Sigmoid colon (tissue), 4 donors: ENCODE data around the gene ELOVL7.
"Not testable (repeated sequence)": the region's sequence is repeated elsewhere in the genome, so short reads cannot be mapped to it uniquely, and the experiment has no call there.

Source experiments
- EP300 ChIP-seq, 4 donors: sonication (generic); formaldehyde crosslinking; IDR thresholded peaks; one replicate each; pipeline ENCODE4 v1.6.1; 2017; ENCODE audit warnings: antibody characterized with exemption in 4 of 4
- POLR2A ChIP-seq, 2 donors: fragments of 450-650 bp; IDR thresholded peaks; one replicate each; pipeline ENCODE4 v1.6.1; 2016; ENCODE audit warnings: antibody characterized with exemption in 2 of 2, mild to moderate bottlenecking in 2 of 2, moderate library complexity in 2 of 2
- POLR2AphosphoS5 ChIP-seq, 4 donors: sonication (generic); formaldehyde crosslinking; IDR thresholded peaks; one replicate each; pipeline ENCODE4 v1.6.1; 2017; ENCODE audit warnings: antibody characterized with exemption in 4 of 4
- TF ChIP-seq, protein P1 (sequence below), 4 experiments: fragments of 450-650 bp in 3 of 4; fragments of 200-600 bp in 1 of 4; IDR thresholded peaks; one replicate each; pipeline ENCODE4 v1.5.1; 2016 to 2019; ENCODE audit warnings: antibody characterized with exemption in 4 of 4, mild to moderate bottlenecking in 3 of 4, moderate library complexity in 2 of 4

DNA sequence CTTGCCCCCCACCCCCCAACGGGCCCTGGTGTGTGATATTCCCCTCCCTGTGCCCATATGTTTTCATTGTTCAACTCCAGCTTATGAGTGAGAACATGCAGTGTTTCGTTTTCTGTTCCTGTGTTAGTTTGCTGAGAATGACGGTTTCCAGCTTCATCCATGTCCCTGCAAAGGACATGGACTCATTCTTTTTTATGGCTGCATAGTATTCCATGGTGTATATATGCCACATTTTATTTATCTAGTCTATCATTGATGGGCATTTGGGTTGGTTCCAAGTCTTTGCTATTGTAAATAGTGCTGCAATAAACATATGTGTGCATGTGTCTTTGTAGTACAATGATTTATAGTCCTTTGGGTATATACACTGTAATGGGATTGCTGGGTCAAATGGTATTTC is 132.2 kb downstream of the ELOVL7 start:
- TF ChIP-seq POLR2A, POLR2AphosphoS5, EP300 (IDR thresholded peaks at IDR 0.05): not testable (repeated sequence)
- TF ChIP-seq, protein P1, sequence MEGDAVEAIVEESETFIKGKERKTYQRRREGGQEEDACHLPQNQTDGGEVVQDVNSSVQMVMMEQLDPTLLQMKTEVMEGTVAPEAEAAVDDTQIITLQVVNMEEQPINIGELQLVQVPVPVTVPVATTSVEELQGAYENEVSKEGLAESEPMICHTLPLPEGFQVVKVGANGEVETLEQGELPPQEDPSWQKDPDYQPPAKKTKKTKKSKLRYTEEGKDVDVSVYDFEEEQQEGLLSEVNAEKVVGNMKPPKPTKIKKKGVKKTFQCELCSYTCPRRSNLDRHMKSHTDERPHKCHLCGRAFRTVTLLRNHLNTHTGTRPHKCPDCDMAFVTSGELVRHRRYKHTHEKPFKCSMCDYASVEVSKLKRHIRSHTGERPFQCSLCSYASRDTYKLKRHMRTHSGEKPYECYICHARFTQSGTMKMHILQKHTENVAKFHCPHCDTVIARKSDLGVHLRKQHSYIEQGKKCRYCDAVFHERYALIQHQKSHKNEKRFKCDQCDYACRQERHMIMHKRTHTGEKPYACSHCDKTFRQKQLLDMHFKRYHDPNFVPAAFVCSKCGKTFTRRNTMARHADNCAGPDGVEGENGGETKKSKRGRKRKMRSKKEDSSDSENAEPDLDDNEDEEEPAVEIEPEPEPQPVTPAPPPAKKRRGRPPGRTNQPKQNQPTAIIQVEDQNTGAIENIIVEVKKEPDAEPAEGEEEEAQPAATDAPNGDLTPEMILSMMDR (IDR thresholded peaks at IDR 0.05), result not testable (repeated sequence)
